HepG2 (cell line): ENCODE measurements around the gene ADGRG6. TPM values are rescaled to one million over a fixed set of nuclear protein-coding genes. Genes with fewer than 3 reads are reported as not detected.

Experiments used
- CREB1 ChIP-seq, 2 experiments: fragments of 450-650 bp in 1 of 2; IDR thresholded peaks; 2 replicates each; pipeline ENCODE4 v1.6.1; 2016 to 2017; ENCODE audit warnings: control low read depth in 1 of 2, mild to moderate bottlenecking in 1 of 2, missing compliant biosample characterization in 1 of 2, missing genetic modification characterization in 1 of 2
- ELF4 ChIP-seq: sonication (generic); formaldehyde crosslinking; IDR thresholded peaks from 2 replicates; pipeline ENCODE4 v1.5.0; 2020; ENCODE audit warnings: missing genetic modification reagents, mild to moderate bottlenecking, moderate library complexity, borderline replicate concordance
- ETV6 ChIP-seq: sonication (generic); formaldehyde crosslinking; conservative IDR thresholded peaks from 2 replicates; pipeline ENCODE4 v1.4.0; 2020; ENCODE audit warnings: missing genetic modification reagents
- HNRNPL ChIP-seq: fragments of 200-400 bp; formaldehyde crosslinking; IDR thresholded peaks from 2 replicates; pipeline ENCODE4 v1.6.1; 2017; ENCODE audit warnings: mild to moderate bottlenecking, low read depth, low read length
- KLF15 ChIP-seq: sonication (generic); formaldehyde crosslinking; IDR thresholded peaks from 2 replicates; pipeline ENCODE4 v1.8.1; 2023; ENCODE audit warnings: borderline replicate concordance, mild to moderate bottlenecking, inconsistent platforms, missing genetic modification reagents, mixed read lengths
- MED1 ChIP-seq: sonication (generic); formaldehyde crosslinking; IDR thresholded peaks from 2 replicates; pipeline ENCODE4 v1.4.0; 2020; ENCODE audit warnings: missing genetic modification reagents
- NKX3-1 ChIP-seq: sonication (generic); formaldehyde crosslinking; IDR thresholded peaks from 2 replicates; pipeline ENCODE4 v1.5.0; 2020; ENCODE audit warnings: missing genetic modification reagents
- PITX1 ChIP-seq: sonication (generic); formaldehyde crosslinking; IDR thresholded peaks from 2 replicates; pipeline ENCODE4 v1.5.1; 2020; ENCODE audit warnings: mild to moderate bottlenecking, missing genetic modification reagents
- RARG ChIP-seq: sonication (generic); formaldehyde crosslinking; IDR thresholded peaks from 2 replicates; pipeline ENCODE4 v1.4.0; 2020; ENCODE audit warnings: low read depth, mild to moderate bottlenecking, missing genetic modification reagents
- SATB2 ChIP-seq: sonication (generic); formaldehyde crosslinking; IDR thresholded peaks from 2 replicates; pipeline ENCODE4 v1.5.0; 2020; ENCODE audit warnings: missing genetic modification reagents
- SCMH1 ChIP-seq: sonication (generic); formaldehyde crosslinking; IDR thresholded peaks from 2 replicates; pipeline ENCODE4 v1.9.0; 2021; ENCODE audit warnings: missing genetic modification reagents, mild to moderate bottlenecking, borderline replicate concordance
- SIX1 ChIP-seq: sonication (generic); formaldehyde crosslinking; IDR thresholded peaks from 2 replicates; pipeline ENCODE4 v1.4.0; 2020; ENCODE audit warnings: missing genetic modification reagents, borderline replicate concordance
- ZFAT ChIP-seq: sonication (generic); formaldehyde crosslinking; conservative IDR thresholded peaks from 2 replicates; pipeline ENCODE4 v1.8.1; 2023; ENCODE audit warnings: missing genetic modification reagents, inconsistent platforms
- ZNF34 ChIP-seq: sonication (generic); formaldehyde crosslinking; IDR thresholded peaks from 2 replicates; pipeline ENCODE4 v1.4.0; 2020; ENCODE audit warnings: mild to moderate bottlenecking, missing genetic modification reagents, borderline replicate concordance
- ZNF562 ChIP-seq: sonication (generic); formaldehyde crosslinking; IDR thresholded peaks from 2 replicates; pipeline ENCODE4 v1.8.0; 2022; ENCODE audit warnings: missing genetic modification reagents, borderline replicate concordance
- ZNF563 ChIP-seq: sonication (generic); formaldehyde crosslinking; IDR thresholded peaks from 2 replicates; pipeline ENCODE4 v1.8.0; 2022; ENCODE audit warnings: mild to moderate bottlenecking, moderate library complexity, missing genetic modification reagents
- ZNF746 ChIP-seq: sonication (generic); formaldehyde crosslinking; IDR thresholded peaks from 2 replicates; pipeline ENCODE4 v1.8.0; 2022; ENCODE audit warnings: mild to moderate bottlenecking, missing genetic modification reagents
- ZSCAN12 ChIP-seq: sonication (generic); formaldehyde crosslinking; IDR thresholded peaks from 2 replicates; pipeline ENCODE4 v1.9.0; 2021; ENCODE audit warnings: mild to moderate bottlenecking, missing genetic modification reagents
- ZSCAN30 ChIP-seq: sonication (generic); formaldehyde crosslinking; IDR thresholded peaks from 2 replicates; pipeline ENCODE4 v1.5.0; 2020; ENCODE audit warnings: mild to moderate bottlenecking, missing genetic modification reagents
- polyA plus RNA-seq, 8 experiments: library from polyadenylated mRNA; depleted of rRNA in 3 of 8; stranded (reverse) in 7 of 8; unstranded in 1 of 8; fragments of >200 nt; fragmentation: Illumina TruSeq in 4 of 8; extraction: Trizol in 4 of 8; gene quantifications; 2 replicates each; pipeline versions ENCODE4 v1.2.1 to v1.2.3, GENCODE V29; 2011 to 2016; ENCODE audit warnings: low read depth in 4 of 8, missing spikeins in 1 of 8, mixed read lengths in 1 of 8; ENCODE audit not compliant: insufficient read depth in 1 of 8
- total RNA-seq, 5 experiments: library from RNA; depleted of rRNA; stranded (reverse); fragments of >200 nt; fragmentation: Illumina TruSeq; extraction: Trizol; gene quantifications; 2 replicates each; pipeline ENCODE4 v1.2.3, GENCODE V29; 2016; ENCODE audit warnings: low read depth in 1 of 5
- TF ChIP-seq, protein P1 (sequence below): sonication (generic); formaldehyde crosslinking; IDR thresholded peaks from 2 replicates; pipeline ENCODE4 v1.5.1; 2020; ENCODE audit warnings: missing genetic modification reagents, mild to moderate bottlenecking, borderline replicate concordance
- TF ChIP-seq, protein P2 (sequence below): sonication (generic); formaldehyde crosslinking; IDR thresholded peaks from 2 replicates; pipeline ENCODE4 v1.4.0; 2020; ENCODE audit warnings: missing genetic modification reagents, borderline replicate concordance
- TF ChIP-seq, protein P3 (sequence below): IDR thresholded peaks from 2 replicates; pipeline ENCODE4 v1.6.1; 2016

ADGRG6 gene
- total and polyA plus RNA-seq, 2 of the 13 experiments (the other 11 are each of a cell fraction or from before 2014, with no cell fraction given), result 129 to 249 TPM

DNA sequence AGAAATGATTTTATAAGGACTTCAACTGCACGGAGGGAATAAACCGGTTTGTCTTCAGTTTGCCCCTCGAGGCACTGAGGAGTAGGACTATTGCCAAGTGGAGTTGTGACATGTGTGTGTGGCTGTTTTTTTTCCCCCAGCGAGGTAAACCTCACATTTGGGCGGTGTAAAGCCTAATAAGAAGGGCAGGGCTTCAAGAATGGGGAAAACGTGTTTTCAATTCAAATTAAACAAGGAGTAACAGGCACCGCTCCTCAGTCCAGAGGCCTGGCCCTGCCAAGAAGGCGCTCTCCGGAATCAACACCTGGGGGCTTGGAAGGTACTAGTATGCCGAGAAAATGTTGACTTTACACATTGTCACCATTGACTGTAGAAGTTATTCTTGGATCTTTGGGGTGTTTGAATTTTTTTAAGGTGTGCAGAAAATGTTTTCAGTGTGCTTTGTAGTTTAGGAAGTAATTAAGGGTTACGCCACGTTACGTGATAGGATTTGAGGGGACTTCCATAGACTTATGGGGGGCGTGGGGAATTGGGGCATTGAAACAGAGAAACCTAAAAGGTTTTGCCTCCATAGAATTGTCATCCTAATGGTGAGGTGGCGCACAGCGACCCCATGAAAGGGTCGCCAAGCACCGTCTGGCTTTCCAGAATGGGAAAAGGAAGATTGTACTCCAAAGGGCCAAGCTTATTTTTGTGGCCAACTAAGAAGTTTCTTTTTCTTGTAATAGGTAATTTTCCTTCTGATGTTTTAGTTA lies 791 bp downstream of the ADGRG6 start (continued):
- TF ChIP-seq ZNF34, result no peak
- TF ChIP-seq ELF4, result peak; percentile 1; the same call in 1 of the 2 replicates
- TF ChIP-seq, protein P1, sequence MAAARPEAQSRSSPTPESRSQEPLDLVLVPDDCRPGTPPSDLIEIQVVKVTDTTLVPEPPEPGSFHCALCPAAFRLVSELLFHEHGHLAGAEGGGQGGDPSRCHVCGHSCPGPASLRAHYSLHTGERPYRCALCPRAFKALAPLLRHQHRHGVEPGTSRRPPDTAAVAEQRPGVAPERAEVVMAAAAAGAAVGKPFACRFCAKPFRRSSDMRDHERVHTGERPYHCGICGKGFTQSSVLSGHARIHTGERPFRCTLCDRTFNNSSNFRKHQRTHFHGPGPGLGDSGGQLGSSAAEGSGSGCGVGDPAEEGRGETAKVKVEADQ (CRISPR knock-in tag), result no peak
- TF ChIP-seq ZFAT (CRISPR knock-in tag), result no peak
- TF ChIP-seq, protein P2, sequence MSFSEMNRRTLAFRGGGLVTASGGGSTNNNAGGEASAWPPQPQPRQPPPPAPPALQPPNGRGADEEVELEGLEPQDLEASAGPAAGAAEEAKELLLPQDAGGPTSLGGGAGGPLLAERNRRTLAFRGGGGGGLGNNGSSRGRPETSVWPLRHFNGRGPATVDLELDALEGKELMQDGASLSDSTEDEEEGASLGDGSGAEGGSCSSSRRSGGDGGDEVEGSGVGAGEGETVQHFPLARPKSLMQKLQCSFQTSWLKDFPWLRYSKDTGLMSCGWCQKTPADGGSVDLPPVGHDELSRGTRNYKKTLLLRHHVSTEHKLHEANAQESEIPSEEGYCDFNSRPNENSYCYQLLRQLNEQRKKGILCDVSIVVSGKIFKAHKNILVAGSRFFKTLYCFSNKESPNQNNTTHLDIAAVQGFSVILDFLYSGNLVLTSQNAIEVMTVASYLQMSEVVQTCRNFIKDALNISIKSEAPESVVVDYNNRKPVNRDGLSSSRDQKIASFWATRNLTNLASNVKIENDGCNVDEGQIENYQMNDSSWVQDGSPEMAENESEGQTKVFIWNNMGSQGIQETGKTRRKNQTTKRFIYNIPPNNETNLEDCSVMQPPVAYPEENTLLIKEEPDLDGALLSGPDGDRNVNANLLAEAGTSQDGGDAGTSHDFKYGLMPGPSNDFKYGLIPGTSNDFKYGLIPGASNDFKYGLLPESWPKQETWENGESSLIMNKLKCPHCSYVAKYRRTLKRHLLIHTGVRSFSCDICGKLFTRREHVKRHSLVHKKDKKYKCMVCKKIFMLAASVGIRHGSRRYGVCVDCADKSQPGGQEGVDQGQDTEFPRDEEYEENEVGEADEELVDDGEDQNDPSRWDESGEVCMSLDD (CRISPR knock-in tag), result 0 out of 2 replicates have a peak, but pooled peaks have one; percentile 4
- TF ChIP-seq SCMH1, result no peak
- TF ChIP-seq CREB1 (IDR thresholded peaks at IDR 0.05), result no peak
- TF ChIP-seq CREB1 (CRISPR knock-in tag; IDR thresholded peaks at IDR 0.05), result no peak
- TF ChIP-seq ZNF563 (CRISPR knock-in tag), result no peak
- 0 out of 2 replicates have a peak, but pooled peaks have one; percentile 21 for TF ChIP-seq HNRNPL
- 0 out of 2 replicates have a peak, but pooled peaks have one; percentile 15 for TF ChIP-seq SIX1 (CRISPR knock-in tag)
- TF ChIP-seq RARG, result no peak; the same call in 1 of the 2 replicates
- 0 out of 2 replicates have a peak, but pooled peaks have one; percentile 16 for TF ChIP-seq ETV6 (CRISPR knock-in tag)
- no peak for TF ChIP-seq ZSCAN12 (CRISPR knock-in tag)
- TF ChIP-seq KLF15 (CRISPR knock-in tag), result no peak
- TF ChIP-seq ZNF746 (CRISPR knock-in tag), result no peak
- 0 out of 2 replicates have a peak, but pooled peaks have one; percentile 45 for TF ChIP-seq NKX3-1 (CRISPR knock-in tag)
- peak; percentile 50; the same call in 1 of the 2 replicates for TF ChIP-seq ZNF562 (CRISPR knock-in tag)
- TF ChIP-seq PITX1 (CRISPR knock-in tag), result peak; percentile 9; the same call in 1 of the 2 replicates
- TF ChIP-seq, protein P3, sequence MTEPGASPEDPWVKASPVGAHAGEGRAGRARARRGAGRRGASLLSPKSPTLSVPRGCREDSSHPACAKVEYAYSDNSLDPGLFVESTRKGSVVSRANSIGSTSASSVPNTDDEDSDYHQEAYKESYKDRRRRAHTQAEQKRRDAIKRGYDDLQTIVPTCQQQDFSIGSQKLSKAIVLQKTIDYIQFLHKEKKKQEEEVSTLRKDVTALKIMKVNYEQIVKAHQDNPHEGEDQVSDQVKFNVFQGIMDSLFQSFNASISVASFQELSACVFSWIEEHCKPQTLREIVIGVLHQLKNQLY, result 0 out of 2 replicates have a peak, but pooled peaks have one; percentile 8
- no peak for TF ChIP-seq SATB2 (CRISPR knock-in tag)
- 0 out of 2 replicates have a peak, but pooled peaks have one; percentile 9 for TF ChIP-seq ZSCAN30 (CRISPR knock-in tag)
- TF ChIP-seq MED1 (CRISPR knock-in tag), result no peak
